ENCODE data around the gene FAU.

Gene FAU

GRCh38 chr11:65095974-65096806, 25.7 kb downstream of the FAU start, which contains the start of gene VPS51 (continued):
- TF ChIP-seq ZNF280C (tag by site-specific recombination; IDR thresholded peaks at IDR 0.05) (no peak), ZNF514 (tag by site-specific recombination; IDR thresholded peaks at IDR 0.05) (no peak), ZNF560 (tag by site-specific recombination; IDR thresholded peaks at IDR 0.05; ENCODE audit: borderline replicate concordance) (no peak), ZNF23 (tag by site-specific recombination; IDR thresholded peaks at IDR 0.05; ENCODE audit: borderline replicate concordance) (0 out of 2 replicates have a peak, but pooled peaks have one; percentile 46), ZNF138 (tag by site-specific recombination; IDR thresholded peaks at IDR 0.05; ENCODE audit: borderline replicate concordance) (no peak), KLF17 (tag by site-specific recombination; IDR thresholded peaks at IDR 0.05) (peak; percentile 97), REPIN1 (tag by site-specific recombination; IDR thresholded peaks at IDR 0.05; ENCODE audit: low read depth) (0 out of 2 replicates have a peak, but pooled peaks have one; percentile 44), ZNF544 (tag by site-specific recombination; IDR thresholded peaks at IDR 0.05) (no peak), SP7 (tag by site-specific recombination; IDR thresholded peaks at IDR 0.05) (peak; percentile 89), ZNF157 (tag by site-specific recombination; IDR thresholded peaks at IDR 0.05) (no peak), ZBTB1 (tag by site-specific recombination; IDR thresholded peaks at IDR 0.05) (0 out of 2 replicates have a peak, but pooled peaks have one; percentile 17), ZXDB (tag by site-specific recombination; IDR thresholded peaks at IDR 0.05) (peak; percentile 98), ZNF398 (tag by site-specific recombination; IDR thresholded peaks at IDR 0.05) (0 out of 2 replicates have a peak, but pooled peaks have one; percentile 20), ZNF585B (tag by site-specific recombination; IDR thresholded peaks at IDR 0.05) (no peak), ZNF658 (tag by site-specific recombination; IDR thresholded peaks at IDR 0.05) (no peak), HOXC10 (CRISPR knock-in tag; IDR thresholded peaks at IDR 0.05) (no peak), GLIS1 (tag by site-specific recombination; IDR thresholded peaks at IDR 0.05) (peak; percentile 60), ZNF184 (tag by site-specific recombination; IDR thresholded peaks at IDR 0.05) (peak; percentile 72; the same call in 1 of the 2 replicates), ZNF830 (tag by site-specific recombination; IDR thresholded peaks at IDR 0.05; ENCODE audit: low read depth) (no peak), ZNF133 (tag by site-specific recombination; IDR thresholded peaks at IDR 0.05) (no peak), KLF9 (tag by site-specific recombination; IDR thresholded peaks at IDR 0.05; ENCODE audit: low read depth) (peak; percentile 66), ZNF521 (tag by site-specific recombination; IDR thresholded peaks at IDR 0.05) (no peak), ZNF473 (tag by site-specific recombination; IDR thresholded peaks at IDR 0.05) (no peak), ZNF791 (tag by site-specific recombination; IDR thresholded peaks at IDR 0.05) (no peak), OVOL3 (tag by site-specific recombination; IDR thresholded peaks at IDR 0.05) (peak; percentile 95), ZSCAN16 (tag by site-specific recombination; IDR thresholded peaks at IDR 0.05) (0 out of 2 replicates have a peak, but pooled peaks have one; percentile 21), ZNF555 (tag by site-specific recombination; conservative IDR thresholded peaks at IDR 0.05) (no peak), ZNF600 (tag by site-specific recombination; IDR thresholded peaks at IDR 0.05) (peak; percentile 43; the same call in 1 of the 2 replicates), ZNF274 (IDR thresholded peaks at IDR 0.05; ENCODE audit: low read length) (no peak), ZNF274 (tag by site-specific recombination; IDR thresholded peaks at IDR 0.05; ENCODE audit: borderline replicate concordance) (no peak), ZNF510 (tag by site-specific recombination; IDR thresholded peaks at IDR 0.05; ENCODE audit: insufficient replicate concordance) (no peak), ZNF664 (tag by site-specific recombination; IDR thresholded peaks at IDR 0.05) (peak; percentile 53; the same call in 1 of the 2 replicates), ELK4 (IDR thresholded peaks at IDR 0.05; ENCODE audit: borderline replicate concordance, low read depth, low read length) (no peak), ZNF488 (tag by site-specific recombination; IDR thresholded peaks at IDR 0.05) (0 out of 2 replicates have a peak, but pooled peaks have one; percentile 35)

Data from HEK293 (cell line).